DOHH2 (cell line): ENCODE measurements around the gene TIGD1.

Source experiments
- H3F3A ChIP-seq: fragments of 200-600 bp; sonication (generic), shearing (Covaris generic); 2 replicates; pipeline ENCODE4 v1.6.0; 2016; ENCODE audit warnings: antibody characterized with exemption, mild to moderate bottlenecking; ENCODE audit not compliant: control insufficient read depth, insufficient read depth
- H3K27ac ChIP-seq: fragments of 200-600 bp; sonication (generic); 2 replicates; pipeline ENCODE4 v1.5.1; 2014; ENCODE audit warnings: low read depth, mild to moderate bottlenecking, low read length, moderate library complexity
- H3K27me3 ChIP-seq: fragments of 200-600 bp; sonication (generic); 2 replicates; pipeline ENCODE4 v1.6.1; 2014; ENCODE audit warnings: mild to moderate bottlenecking, low read length, mixed read lengths; ENCODE audit not compliant: control insufficient read depth
- H3K36me3 ChIP-seq: fragments of 200-600 bp; sonication (generic); 2 replicates; pipeline ENCODE4 v1.6.1; 2014; ENCODE audit warnings: mild to moderate bottlenecking, low read length, moderate library complexity, mixed read lengths; ENCODE audit not compliant: control insufficient read depth
- H3K4me1 ChIP-seq: fragments of 200-600 bp; sonication (generic); 2 replicates; pipeline ENCODE4 v1.6.1; 2014; ENCODE audit warnings: mild to moderate bottlenecking, low read length, mixed read lengths; ENCODE audit not compliant: control insufficient read depth
- H3K4me2 ChIP-seq: fragments of 200-600 bp; sonication (generic); 2 replicates; pipeline ENCODE4 v1.6.0; 2014; ENCODE audit warnings: mild to moderate bottlenecking, low read length, moderate library complexity
- H3K4me3 ChIP-seq: fragments of 200-600 bp; sonication (generic); 2 replicates; pipeline ENCODE4 v1.5.1; 2014; ENCODE audit warnings: mild to moderate bottlenecking, low read length, mixed read lengths
- H3K79me2 ChIP-seq: fragments of 200-600 bp; sonication (generic); 2 replicates; pipeline ENCODE4 v1.6.1; 2014; ENCODE audit warnings: mild to moderate bottlenecking, low read length, mixed read lengths; ENCODE audit not compliant: control insufficient read depth
- H3K9me2 ChIP-seq: fragments of 200-600 bp; sonication (generic); replicated peaks from 2 replicates; pipeline ENCODE4 v1.6.1; 2014; ENCODE audit warnings: mild to moderate bottlenecking, low read length, mixed read lengths; ENCODE audit not compliant: control insufficient read depth
- H3K9me3 ChIP-seq: fragments of 200-600 bp; sonication (generic); 2 replicates; pipeline ENCODE4 v1.6.1; 2014; ENCODE audit warnings: antibody characterized with exemption, low read length, mixed read lengths; ENCODE audit not compliant: control insufficient read depth, insufficient read depth
- H4K20me1 ChIP-seq: fragments of 200-600 bp; sonication (generic); 2 replicates; pipeline ENCODE4 v1.6.0; 2014; ENCODE audit warnings: low read depth, mild to moderate bottlenecking, antibody characterized with exemption, low read length, moderate library complexity; ENCODE audit not compliant: control insufficient read depth, insufficient read depth
- CTCF ChIP-seq: fragments of 200-600 bp; sonication (generic); IDR thresholded peaks from one replicate; pipeline ENCODE4 v1.5.1; 2014; ENCODE audit warnings: antibody characterized with exemption, mild to moderate bottlenecking, low read depth, low read length; ENCODE audit not compliant: poor library complexity, severe bottlenecking
- EZH2phosphoT487 ChIP-seq: fragments of 200-600 bp; sonication (generic); IDR thresholded peaks from 2 replicates; pipeline ENCODE4 v1.6.1; 2017; ENCODE audit warnings: borderline replicate concordance, mild to moderate bottlenecking, antibody characterized with exemption, low read length, moderate library complexity, mixed read lengths

TIGD1 gene

DNA sequence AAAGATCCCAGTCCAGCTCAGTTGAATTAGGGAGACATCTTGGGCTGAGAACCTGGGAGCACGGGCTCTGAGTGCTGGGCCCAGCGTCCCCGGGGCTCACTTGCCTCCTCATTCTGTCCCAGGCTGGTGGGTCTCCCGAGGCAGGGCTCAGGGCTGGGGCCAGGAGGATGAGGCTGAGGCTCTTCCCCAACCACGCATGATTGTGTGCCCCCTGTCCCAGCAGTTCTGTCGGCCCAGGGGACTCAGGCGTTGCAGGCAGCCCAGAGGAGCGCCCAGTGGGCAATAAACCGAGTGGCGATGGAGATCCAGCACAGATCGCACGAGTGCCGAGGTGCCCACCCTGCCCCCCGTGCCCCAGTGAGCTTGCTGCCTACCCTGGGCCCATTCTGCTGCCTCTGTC, 29.3 kb downstream of the TIGD1 start:
- no peaks in the 10 kb centered on the region for H3K79me2 ChIP-seq
- no peaks in the 10 kb centered on the region for H4K20me1 ChIP-seq
- no peak overlapping the region for H3K4me3 ChIP-seq
- peaks cover 24% of the 10 kb centered on the region for H3K27me3 ChIP-seq
- H3K4me1 ChIP-seq, result peaks cover 33% of the 10 kb centered on the region
- H3K36me3 ChIP-seq, result no peaks in the 10 kb centered on the region
- H3K4me2 ChIP-seq, result no peak overlapping the region
- H3K9me2 ChIP-seq, result no peaks in the 10 kb centered on the region
- H3K9me3 ChIP-seq, result no peaks in the 10 kb centered on the region
- H3F3A ChIP-seq, result no peaks in the 10 kb centered on the region
- H3K27ac ChIP-seq, result no peak overlapping the region
- no peak for TF ChIP-seq EZH2phosphoT487

GRCh38 chr2:232520489-232520888, 29.9 kb downstream of the TIGD1 start:
- Histone ChIP-seq H3K9me3 (no peaks in the 10 kb centered on the region), H4K20me1 (no peaks in the 10 kb centered on the region), H3K36me3 (no peaks in the 10 kb centered on the region), H3K27ac (no peak overlapping the region), H3K4me3 (no peak overlapping the region), H3K27me3 (peaks cover 24% of the 10 kb centered on the region), H3F3A (no peaks in the 10 kb centered on the region), H3K9me2 (no peaks in the 10 kb centered on the region), H3K4me1 (peaks cover 33% of the 10 kb centered on the region), H3K4me2 (no peak overlapping the region), H3K79me2 (no peaks in the 10 kb centered on the region)
- no peak for TF ChIP-seq EZH2phosphoT487
- TF ChIP-seq CTCF, result no peak

DNA sequence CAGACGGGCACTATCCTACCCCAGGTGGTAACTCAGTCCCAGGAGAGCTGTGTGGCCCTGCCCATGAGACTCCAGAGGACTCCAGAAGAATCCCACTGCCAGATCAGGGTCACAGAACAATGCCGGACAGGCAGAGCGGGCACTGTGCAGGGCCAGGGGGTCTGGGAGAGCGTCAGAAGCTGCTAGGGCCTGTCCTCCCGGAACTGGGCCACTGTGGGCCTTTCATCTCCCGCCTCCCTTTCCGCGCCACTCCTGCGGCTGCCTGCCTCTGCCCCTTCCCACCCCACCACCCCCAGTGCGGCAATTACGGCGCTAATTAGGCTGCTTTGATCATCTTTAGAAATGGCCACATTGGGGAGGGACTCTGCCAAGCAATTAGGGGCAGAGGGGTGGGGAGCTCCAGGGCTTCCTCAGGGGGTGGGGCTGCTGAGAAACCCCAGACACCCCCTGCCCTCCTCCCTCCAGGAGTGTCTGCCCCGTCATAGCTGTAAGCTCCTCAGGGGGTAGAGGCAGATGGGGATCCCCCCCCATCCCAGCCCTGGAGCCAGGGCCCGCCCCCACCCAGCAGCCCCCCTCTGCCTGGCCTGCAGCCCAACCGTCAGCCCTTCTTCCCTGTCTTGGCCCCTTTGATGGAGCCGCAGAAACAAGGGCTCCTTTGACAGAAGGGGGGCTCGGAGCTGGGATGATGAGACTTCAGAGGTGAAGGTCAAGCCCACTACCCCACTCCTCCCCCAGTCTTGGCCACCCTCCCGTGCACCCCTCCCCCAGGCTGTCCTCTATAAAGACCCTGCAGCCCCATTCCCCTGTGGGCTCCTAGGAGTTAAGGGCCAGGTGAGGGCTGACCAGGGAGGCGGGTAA, 30.5 kb downstream of the TIGD1 start, which contains the start of gene PRSS56:
PRSS56 (plus strand) TSS at position 808 of the 858 bp plus-strand sequence. CDS start 211 bp downstream, outside the sequence.
- Histone ChIP-seq H3K4me2 (no peak within 1 kb of the TSS), H3K9me2 (no peaks in the 10 kb centered on the region), H3K4me3 (no peak within 1 kb of the TSS), H3K9me3 (no peaks in the 10 kb centered on the region), H3K27me3 (peaks cover 24% of the 10 kb centered on the region), H3K36me3 (no peaks in the 10 kb centered on the region), H3F3A (no peaks in the 10 kb centered on the region), H3K4me1 (peaks cover 33% of the 10 kb centered on the region), H4K20me1 (no peaks in the 10 kb centered on the region), H3K27ac (no peak within 1 kb of the TSS), H3K79me2 (no peaks in the 10 kb centered on the region)
- TF ChIP-seq EZH2phosphoT487 (no peak), CTCF (no peak)

DNA sequence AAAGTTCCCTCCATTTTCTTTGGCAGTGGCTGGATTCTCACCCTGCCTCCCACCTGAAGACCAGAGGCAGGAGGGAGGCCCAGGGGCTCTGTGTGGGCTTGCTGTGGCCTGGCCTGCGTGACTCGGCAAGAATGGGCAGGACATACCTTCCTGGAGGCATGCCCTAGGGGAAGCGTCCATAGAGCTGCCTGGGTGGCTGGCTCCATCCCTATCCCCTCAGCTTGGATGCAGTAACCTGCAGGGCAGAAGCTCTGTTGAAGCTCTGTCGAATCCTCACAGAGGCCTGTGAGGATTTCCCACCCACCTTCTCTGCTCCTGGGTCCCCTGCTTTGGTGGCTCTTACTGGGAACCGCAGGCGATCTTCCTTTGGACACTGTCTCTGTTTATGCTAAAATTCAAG, 31.5 kb downstream of the TIGD1 start:
- no peaks in the 10 kb centered on the region for H3F3A ChIP-seq
- no peak overlapping the region for H3K27ac ChIP-seq
- H3K4me3 ChIP-seq, result no peak overlapping the region
- H3K4me1 ChIP-seq, result peaks cover 25% of the 10 kb centered on the region
- H3K27me3 ChIP-seq, result peaks cover 15% of the 10 kb centered on the region
- no peaks in the 10 kb centered on the region for H3K36me3 ChIP-seq
- no peak overlapping the region for H3K4me2 ChIP-seq
- H3K79me2 ChIP-seq, result no peaks in the 10 kb centered on the region
- no peaks in the 10 kb centered on the region for H4K20me1 ChIP-seq
- H3K9me3 ChIP-seq, result no peaks in the 10 kb centered on the region
- no peaks in the 10 kb centered on the region for H3K9me2 ChIP-seq
- TF ChIP-seq CTCF, result no peak
- no peak for TF ChIP-seq EZH2phosphoT487
